ENCODE measurements around the gene FBXO46. TPM values are rescaled to one million over a fixed set of nuclear protein-coding genes. Genes with fewer than 3 reads are reported as not detected.

FBXO46 gene
- total and polyA plus RNA-seq, 2 of the 4 experiments (the other 2 are of a cell fraction): 3.0 to 6.8 TPM

- no peak for TF ChIP-seq RCOR1 (IDR thresholded peaks at IDR 0.05; ENCODE audit: insufficient replicate concordance, low read length)
- TF ChIP-seq SMC3 (IDR thresholded peaks at IDR 0.05; ENCODE audit: low read depth, low read length): peak; percentile 59
These were observed 37.4 kb downstream of the FBXO46 start (continued) for GRCh38 chr19:45693106-45693788.

All from IMR-90 (cell line).